Measurements from ENCODE around the gene HRH4.

HRH4 gene

DNA sequence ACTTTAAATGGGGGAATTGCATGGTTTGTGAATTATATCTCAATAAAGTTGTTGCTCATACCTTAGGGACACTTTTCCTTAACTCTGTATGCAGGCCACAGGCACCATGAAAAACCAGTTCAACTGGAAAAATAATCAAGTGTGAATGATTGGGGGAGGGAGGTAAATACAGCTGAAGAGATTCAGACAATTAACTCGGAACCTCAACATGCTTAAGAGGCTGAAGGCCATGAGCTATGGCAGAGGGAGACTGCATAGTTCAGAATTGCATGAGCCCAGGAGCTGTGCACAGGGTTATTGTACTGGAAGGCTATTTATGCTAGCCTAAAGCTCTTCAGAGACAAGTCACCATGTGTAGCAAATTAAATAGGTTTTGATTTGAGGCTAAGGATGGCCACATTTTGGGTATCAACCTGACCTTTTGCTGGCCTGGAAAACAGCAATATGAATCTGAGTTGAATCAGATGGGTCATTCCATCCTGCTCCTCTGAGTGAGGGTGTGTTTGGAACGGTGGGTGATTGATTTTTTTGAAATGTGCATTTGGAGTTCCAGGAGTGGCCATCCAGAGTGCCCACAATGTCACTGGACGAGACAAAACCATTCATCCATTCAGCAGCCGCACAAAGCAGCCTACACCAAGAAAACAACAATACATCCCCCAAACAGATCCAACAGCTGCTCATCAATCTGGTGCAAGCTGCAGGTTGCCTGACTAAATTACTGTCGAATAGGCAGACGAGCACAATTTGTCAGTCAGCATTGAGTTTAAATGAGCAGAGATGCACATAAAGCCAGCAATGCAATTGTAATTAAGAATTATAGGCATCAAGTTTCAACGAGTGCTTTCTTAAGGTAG, 42.5 kb downstream of the HRH4 start:
- DNase-seq (ENCODE audit: insufficient read length, low spot score) (no peak), FAIRE-seq (no peak)
- TF ChIP-seq, protein P1, sequence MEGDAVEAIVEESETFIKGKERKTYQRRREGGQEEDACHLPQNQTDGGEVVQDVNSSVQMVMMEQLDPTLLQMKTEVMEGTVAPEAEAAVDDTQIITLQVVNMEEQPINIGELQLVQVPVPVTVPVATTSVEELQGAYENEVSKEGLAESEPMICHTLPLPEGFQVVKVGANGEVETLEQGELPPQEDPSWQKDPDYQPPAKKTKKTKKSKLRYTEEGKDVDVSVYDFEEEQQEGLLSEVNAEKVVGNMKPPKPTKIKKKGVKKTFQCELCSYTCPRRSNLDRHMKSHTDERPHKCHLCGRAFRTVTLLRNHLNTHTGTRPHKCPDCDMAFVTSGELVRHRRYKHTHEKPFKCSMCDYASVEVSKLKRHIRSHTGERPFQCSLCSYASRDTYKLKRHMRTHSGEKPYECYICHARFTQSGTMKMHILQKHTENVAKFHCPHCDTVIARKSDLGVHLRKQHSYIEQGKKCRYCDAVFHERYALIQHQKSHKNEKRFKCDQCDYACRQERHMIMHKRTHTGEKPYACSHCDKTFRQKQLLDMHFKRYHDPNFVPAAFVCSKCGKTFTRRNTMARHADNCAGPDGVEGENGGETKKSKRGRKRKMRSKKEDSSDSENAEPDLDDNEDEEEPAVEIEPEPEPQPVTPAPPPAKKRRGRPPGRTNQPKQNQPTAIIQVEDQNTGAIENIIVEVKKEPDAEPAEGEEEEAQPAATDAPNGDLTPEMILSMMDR (IDR thresholded peaks at IDR 0.05; ENCODE audit: insufficient read depth, missing control alignments): no peak

DNA sequence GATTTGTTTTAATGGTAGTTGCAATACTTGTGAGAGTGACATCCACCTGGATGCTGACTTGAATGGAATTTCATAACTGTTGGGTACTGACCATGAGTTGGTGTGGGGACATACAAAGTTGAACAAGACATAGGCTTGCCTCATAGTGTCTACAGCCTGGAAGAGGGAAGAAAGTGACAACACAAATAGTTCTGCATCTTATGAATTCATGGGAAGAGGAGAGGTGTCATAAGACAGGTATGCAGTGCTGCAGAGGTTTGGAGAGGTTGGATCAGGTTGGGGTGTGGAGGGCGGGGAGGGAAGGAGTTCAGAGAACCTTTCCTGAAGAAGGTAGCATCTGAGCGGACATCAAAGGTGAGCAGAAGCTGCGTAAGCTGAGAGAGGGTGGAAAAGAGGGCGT, 44.0 kb downstream of the HRH4 start:
- TF ChIP-seq, protein P1 (IDR thresholded peaks at IDR 0.05; ENCODE audit: insufficient read depth, missing control alignments): no peak

DNA sequence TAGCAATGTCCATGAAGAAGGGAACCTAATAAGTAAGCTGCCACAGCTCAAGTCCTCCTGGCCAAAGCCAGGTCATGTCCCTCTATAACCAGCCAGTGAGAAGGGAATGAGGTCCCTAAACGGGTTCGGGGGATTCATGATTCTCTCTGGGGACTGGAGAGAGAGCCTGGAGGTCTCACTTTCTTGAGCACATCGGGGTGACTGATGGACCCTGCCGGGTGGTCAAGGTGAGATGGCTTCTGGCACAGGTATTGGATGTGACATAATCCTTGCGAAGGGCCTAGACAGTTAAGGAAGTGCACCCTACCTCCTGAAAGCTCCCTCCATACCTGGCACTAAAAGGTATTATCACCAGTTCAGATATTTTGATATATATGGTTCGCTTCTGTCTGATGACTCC, 45.7 kb downstream of the HRH4 start:
- TF ChIP-seq, protein P1 (IDR thresholded peaks at IDR 0.05; ENCODE audit: insufficient read depth, missing control alignments): no peak
- FAIRE-seq (no peak), DNase-seq (ENCODE audit: insufficient read length, low spot score) (no peak)

More for the DNA sequence above, 44.0 kb downstream of the HRH4 start:
- no peak for FAIRE-seq
- DNase-seq (ENCODE audit: insufficient read length, low spot score): no peak

DNA sequence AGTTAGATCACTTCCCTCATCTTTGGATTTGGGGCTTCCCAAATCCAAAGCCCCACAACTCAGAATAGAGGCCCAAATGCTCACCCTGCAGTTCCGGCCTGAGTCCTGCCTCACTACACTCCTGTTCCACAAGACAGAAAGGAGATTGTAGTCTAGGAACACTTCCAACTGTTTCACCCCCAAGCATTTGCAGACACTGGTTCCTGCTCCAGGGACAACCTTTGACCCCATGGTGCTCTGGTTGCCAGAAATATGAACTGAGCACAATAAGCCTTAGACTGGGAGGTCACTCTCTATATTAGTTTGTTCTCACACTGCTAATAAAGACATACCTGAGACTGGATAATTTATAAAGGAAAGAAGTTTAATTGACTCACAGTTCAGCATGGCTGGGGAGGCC, 49.0 kb downstream of the HRH4 start:
- DNase-seq (ENCODE audit: insufficient read length, low spot score): no peak
- no peak for FAIRE-seq
- TF ChIP-seq, protein P1 (IDR thresholded peaks at IDR 0.05; ENCODE audit: insufficient read depth, missing control alignments): no peak

DNA sequence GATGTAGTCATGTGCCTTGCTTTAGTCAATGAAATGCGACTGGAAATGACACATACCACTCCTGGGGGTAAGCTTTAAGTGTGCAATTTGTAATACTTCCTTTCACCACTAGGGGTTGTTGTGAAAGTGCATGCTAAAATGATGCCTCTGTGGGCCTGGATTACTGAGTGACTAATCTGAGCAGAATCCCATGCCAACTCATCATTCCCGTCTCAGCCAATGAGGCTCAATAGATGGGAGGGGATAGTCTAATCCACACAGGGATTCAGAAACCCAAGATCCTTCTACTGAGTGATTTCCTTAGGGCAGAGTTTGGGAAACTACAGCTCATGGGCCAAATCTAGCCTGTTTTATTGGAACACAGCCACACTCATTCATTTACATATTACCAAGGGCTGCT, 54.0 kb downstream of the HRH4 start:
- FAIRE-seq (peak; percentile 53), DNase-seq (ENCODE audit: insufficient read length, low spot score) (no peak)

DNA sequence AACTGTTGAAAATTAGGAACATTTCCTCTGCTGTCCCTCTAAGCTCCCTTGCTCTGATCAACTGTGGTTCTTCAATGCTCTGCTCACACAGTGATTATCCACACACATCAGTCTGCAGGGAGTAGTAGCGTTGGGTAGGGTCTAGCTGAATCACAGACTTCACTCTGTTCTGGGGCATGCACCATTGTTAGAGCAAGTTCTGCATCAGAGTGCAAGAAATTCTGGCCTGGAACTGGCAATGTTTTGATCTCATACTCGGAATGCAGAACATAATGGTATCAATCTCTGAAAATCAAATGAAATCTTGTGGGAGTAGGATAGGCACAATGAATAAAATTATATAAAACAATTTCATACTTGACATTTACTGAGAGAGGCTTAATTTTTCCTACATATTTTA, 55.3 kb downstream of the HRH4 start:
- TF ChIP-seq, protein P1 (IDR thresholded peaks at IDR 0.05; ENCODE audit: insufficient read depth, missing control alignments): no peak
- DNase-seq (ENCODE audit: insufficient read length, low spot score) (no peak), FAIRE-seq (no peak)

More for the DNA sequence above, 54.0 kb downstream of the HRH4 start:
- TF ChIP-seq, protein P1 (IDR thresholded peaks at IDR 0.05; ENCODE audit: insufficient read depth, missing control alignments): peak; percentile 37

DNA sequence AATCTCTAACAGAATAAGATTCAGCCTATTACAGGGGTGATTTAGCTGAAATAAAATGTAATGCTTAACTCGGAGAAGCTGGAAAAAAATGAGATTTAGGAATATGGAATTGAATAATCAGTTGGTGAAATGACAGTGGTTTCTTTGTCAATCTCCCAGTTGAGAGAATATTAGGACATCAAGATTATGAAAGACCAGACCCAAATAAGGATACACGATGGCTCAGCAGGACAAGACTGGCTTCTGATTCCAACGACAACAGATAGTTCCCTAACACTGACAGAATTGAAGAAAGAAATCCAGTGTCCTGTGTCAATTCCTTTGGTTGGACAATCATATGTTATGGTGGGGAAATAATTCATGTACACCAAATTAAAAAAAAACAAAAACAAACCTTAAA, 55.8 kb downstream of the HRH4 start:
- no peak for DNase-seq (ENCODE audit: insufficient read length, low spot score)
- TF ChIP-seq, protein P1 (IDR thresholded peaks at IDR 0.05; ENCODE audit: insufficient read depth, missing control alignments): no peak
- FAIRE-seq: no peak

Measured in D721Med (cell line).